NCI-H526 treated with DMSO at 0.1 percent for 48 hours (cell line): ENCODE data around the gene SSBP3.
"Not testable (repeated sequence)": the region's sequence is repeated elsewhere in the genome, so short reads cannot be mapped to it uniquely, and the experiment has no call there.

Experiments used
- DNase-seq: peaks from one replicate; lab custom pipeline; 2025; lab: John Stamatoyannopoulos, UW

Gene SSBP3

DNA sequence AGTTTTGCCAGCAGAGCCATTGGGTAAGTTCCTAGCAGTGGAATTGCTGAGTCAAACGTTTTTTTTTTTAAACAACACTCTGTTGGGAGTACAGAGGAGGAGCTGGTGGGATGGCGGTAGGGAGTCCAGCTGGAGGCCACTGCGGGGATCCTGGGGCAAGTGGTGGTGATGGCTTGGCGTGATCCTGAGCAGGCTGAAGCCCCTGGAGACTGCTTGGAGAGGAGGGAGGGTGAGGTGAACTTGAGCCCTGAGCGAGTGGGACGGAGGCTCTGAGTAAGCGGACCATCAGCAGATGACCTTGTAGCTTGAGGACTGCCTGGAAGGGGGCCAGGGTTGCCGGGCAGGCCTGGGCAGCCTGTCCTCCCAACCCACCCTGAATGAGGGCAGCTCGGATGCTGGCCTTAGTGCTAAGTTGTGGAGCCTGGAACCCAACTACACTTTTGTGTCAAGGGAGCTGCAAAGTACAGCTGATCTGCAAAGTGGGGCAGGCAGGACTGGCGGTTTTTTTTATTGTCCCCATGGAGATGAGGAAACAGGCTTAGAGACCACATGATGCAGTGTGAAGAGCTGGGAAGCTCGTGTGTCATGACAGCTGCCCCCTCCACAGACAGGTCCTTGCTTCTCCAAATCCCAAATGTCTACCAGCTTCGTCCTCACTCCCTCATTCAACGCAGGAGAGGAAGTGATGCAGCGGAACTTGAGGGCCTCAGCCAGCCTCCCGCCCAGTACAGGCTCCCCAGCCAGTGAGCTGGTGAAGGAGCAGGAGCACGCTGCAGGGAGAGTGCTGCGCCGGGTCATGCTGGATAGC lies 186.0 kb downstream of the SSBP3 start:
- no peak for DNase-seq

DNA sequence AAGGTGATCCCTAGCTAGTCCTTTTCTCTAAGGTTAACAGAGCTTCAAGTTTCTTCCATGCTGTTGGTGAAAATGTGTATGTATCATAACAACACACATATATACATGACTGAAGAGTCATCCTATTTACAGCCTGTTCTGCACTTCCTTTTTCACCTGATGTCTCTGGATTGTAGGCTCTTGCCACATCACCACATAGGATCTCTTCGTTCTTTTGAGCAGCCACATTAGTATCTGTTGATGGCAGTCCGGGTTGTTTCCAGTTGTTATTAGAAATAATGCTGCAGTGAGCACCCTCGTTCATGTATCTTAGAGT lies 186.5 kb downstream of the SSBP3 start:
- DNase-seq, result no peak

DNA sequence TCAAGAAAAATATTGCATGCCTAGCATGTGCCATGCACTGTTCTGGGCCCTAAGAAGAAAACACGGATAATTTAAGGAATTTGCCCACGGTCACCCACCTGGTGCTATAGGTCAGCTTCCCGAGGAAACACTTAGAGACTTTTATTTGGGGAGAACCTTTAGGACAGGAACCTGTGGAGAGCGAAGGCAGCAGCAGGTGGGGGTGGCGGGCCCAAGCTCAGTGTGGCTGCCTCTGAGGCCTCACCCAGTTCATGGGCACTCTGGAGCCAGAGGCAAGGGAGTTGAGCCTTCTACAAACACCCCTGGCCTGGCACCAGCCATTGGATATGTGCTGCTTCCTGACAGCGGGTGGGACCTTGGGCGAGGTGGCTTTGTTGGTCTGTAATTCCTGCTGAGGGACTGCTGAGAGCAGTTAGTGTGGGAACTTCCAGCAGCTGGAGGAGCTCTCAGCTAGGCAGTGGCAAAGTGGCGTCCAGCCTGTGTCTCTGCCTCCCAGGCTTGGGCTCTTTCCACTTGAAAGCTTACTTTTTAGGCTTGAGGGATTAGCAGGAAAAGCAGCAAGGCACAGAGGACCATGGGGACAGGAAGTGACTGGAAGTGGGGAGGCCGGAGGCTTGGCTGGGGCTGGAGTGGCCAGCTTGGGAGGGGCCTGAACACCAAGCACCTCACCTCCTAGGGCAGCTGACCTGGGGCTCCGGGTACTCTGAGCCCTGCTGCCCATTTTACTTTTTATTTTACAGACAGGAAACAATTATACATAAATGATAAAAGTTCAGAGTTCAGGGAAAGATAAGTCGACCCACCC lies 187.1 kb downstream of the SSBP3 start:
- DNase-seq, result no peak

DNA sequence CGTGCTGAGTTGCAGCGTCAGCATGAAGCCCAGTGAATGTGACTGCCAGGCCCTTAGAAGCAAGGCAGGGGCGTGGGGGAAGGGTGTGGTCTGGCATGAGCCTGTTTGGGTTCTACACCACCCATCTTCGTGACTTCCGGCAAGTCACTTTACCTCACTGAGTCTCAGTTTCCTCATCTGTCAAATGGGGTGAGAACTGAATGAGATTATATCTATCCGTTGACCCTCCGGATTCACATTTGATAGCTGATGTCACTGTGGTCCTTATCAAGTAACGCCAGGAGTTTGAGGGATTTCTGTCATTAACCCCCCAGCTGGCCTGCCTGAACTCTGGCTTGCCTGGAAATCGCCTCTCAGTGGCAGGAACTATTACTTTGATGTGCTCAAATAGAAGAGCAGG lies 190.7 kb downstream of the SSBP3 start:
- DNase-seq, result no peak

DNA sequence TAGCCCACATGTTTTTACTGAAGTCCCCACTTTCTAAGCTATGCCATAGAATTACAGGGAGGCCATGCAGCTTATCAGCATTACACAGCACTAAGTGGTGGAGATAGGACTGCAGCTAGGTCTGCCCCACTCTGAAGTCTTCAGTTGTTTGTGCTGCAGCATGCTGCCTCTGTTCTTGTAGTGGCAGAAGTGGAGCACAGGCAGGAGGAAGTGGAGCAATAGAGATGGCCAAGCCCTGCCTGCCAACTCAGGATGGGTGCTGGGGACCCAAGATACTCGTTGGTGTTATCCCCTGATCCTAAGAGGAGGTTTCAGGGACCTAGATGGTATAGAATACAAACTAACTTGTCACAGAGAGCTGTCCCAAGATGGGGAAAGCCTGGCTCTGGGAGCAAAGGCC lies 193.3 kb downstream of the SSBP3 start:
- no peak for DNase-seq

GRCh38 chr1:54207896-54208295 lies 198.3 kb downstream of the SSBP3 start:
- DNase-seq, result not testable (repeated sequence)

- no peak for DNase-seq
These were observed 198.9 kb downstream of the SSBP3 start for GRCh38 chr1:54207287-54207686.

DNA sequence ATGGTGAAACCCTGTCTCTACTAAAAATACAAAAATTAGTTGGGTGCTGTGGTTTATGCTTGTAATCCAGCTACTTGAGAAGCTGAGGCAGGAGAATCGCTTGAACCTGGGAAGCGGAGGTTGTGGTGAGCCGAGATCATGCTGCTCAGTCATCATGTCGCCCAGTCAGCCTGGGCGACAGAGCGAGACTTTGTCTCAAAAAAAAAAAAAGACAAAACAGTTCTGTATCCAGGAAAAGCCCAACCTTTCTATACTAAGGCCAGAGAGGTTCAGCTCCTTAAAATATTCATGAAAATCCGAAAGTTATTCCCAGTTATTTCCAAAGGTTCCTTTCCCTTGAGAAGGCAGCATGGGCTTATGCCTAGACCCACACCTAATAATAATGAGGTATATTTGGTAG lies 202.0 kb downstream of the SSBP3 start:
- DNase-seq, result no peak

GRCh38 chr1:54200519-54200997 lies 205.6 kb downstream of the SSBP3 start:
- DNase-seq, result no peak

- peak; percentile 98 for DNase-seq
These were observed 206.3 kb downstream of the SSBP3 start, which contains the start of the genes CYB5RL and MRPL37 for GRCh38 chr1:54199765-54200518. Gene CYB5RL, minus strand, starts transcription at chr1:54200030. Its CDS starts 4,414 bp downstream, at chr1:54195616. Gene MRPL37, plus strand, starts transcription at chr1:54200167. Its CDS starts 77 bp downstream, at chr1:54200244.

DNA sequence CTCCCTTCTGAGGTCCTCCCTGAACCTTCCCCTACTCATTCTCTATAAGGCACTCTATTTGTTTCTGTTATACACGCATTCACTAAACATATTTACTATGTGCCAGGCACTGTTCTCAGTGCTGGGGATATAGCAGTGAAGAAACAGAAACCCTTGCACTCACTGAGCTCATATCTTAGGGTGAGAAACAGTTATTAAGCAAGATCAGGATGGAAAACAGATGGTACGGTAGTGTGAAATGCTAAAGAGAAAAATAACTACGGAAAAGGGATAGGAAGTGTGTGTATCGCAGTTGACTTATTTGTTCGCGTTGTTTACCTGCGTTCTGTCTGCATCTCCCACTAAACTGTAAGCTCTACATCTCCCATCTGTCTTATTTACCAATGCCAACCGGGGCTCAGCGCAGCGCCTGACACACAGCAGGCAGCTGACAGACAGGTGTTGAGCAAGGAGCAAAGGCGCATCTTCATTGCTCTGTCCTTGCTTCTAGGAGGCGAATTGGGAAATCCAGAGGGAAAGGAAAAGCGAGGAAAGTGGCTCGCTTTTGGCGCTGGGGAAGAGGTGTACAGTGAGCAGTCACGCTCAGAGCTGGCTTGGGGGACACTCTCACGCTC lies 206.9 kb downstream of the SSBP3 start:
- DNase-seq, result peak; percentile 48

- DNase-seq, result no peak
These were observed 212.7 kb downstream of the SSBP3 start for GRCh38 chr1:54193453-54193852.

GRCh38 chr1:54191525-54191924 lies 214.7 kb downstream of the SSBP3 start:
- no peak for DNase-seq

GRCh38 chr1:54190526-54190925 lies 215.7 kb downstream of the SSBP3 start:
- no peak for DNase-seq

GRCh38 chr1:54188291-54188690 lies 217.9 kb downstream of the SSBP3 start:
- no peak for DNase-seq

- no peak for DNase-seq
These were observed 220.1 kb downstream of the SSBP3 start for GRCh38 chr1:54186056-54186455.

- no peak for DNase-seq
These were observed 225.4 kb downstream of the SSBP3 start for GRCh38 chr1:54180701-54181360.

DNA sequence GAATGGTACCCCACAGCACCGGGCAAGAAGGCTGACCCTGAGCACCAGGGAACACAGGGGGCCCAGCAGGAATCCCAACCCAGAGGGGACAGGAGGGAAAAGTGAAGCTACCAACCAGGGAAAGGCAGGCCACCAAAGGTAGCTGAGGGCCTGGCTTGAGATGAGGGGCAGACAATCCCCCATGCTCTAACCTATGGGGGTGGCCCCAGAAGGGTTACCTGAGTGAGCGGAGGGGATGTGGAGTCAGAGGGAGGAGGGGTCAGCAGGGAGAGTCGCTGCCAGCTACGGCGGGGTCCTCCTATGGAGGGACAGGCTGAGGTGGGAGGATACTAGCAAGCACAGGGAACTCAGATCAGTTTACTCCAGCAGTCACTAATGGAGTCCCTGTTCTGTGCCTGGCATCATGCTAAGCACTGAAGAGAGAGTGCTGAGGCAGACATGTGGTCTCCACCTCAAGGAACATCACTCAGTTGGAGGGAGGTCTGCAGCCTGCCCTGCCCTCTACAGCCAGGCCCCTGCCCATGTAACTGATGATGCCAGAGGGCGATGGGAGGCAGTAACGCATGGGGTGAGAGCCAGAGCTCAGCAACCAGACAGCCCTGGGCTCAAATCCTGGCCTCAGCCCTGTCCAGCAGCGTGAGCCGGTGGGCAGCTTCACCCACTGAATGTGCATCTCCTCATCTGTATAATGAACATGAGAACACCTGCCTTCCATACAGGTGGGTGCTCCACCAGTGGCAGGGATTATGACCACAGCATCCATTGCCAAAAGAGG lies 227.7 kb downstream of the SSBP3 start:
- no peak for DNase-seq

DNA sequence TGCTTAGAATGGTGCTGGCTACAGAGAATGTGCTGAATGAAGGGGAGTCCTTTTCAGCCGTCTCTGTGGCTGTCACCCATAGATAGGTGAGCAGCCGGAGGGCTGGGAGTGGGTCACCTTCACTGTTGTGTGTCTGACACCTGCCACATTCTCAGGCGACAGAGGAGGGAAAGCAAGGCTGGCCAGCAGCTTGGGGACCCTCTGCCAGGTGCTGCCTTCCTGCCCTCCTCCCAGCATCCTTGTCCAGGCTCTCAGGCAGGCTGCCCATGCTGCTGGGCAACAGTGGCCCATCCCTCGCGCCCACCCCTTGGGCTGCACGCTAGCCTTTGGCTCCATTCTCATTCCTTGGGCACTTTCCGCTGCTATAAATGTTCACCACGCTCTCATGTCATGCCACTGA lies 228.5 kb downstream of the SSBP3 start:
- DNase-seq, result no peak

- no peak for DNase-seq
These were observed 229.4 kb downstream of the SSBP3 start for GRCh38 chr1:54176621-54177327.
